GM23248 (cell line): Measurements from ENCODE around the gene PRLR.

Experiments used
- EZH2 ChIP-seq: fragments of 200-600 bp; sonication (generic); IDR thresholded peaks from 2 replicates; pipeline ENCODE4 v1.6.1; 2018; ENCODE audit warnings: antibody characterized with exemption, mild to moderate bottlenecking; ENCODE audit not compliant: insufficient read depth, poor library complexity, severe bottlenecking
- EZH2phosphoT487 ChIP-seq: fragments of 200-600 bp; sonication (generic); IDR thresholded peaks from 2 replicates; pipeline ENCODE4 v1.6.1; 2018; ENCODE audit warnings: antibody characterized with exemption, moderate library complexity, mild to moderate bottlenecking, low read depth; ENCODE audit not compliant: insufficient read depth

DNA sequence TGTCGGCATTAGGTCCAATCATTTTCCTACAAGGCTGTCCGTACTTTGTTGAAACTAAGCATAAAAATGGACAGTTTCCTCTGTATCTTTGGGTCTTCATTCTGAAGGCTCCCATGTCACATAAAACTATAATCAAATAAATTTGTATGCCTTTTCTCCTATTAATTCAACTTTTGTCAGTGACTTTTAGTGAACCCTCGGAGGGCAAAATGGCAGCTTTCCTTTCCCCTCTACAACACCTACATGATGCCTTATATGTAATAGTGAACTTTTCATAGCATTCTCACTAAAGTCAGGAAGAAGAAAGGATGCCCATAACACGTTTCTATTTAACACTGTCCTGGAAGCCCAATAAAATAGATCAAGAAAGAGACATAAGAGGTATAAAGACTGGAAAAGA lies 177.4 kb downstream of the PRLR start:
- TF ChIP-seq EZH2phosphoT487 (no peak), EZH2 (no peak)
